ENCODE measurements around the gene ATP6AP2. TPM values are rescaled to one million over a fixed set of nuclear protein-coding genes. Genes with fewer than 3 reads are reported as not detected.
"Not testable (repeated sequence)": the region's sequence is repeated elsewhere in the genome, so short reads cannot be mapped to it uniquely, and the experiment has no call there.

Gene ATP6AP2
- total RNA-seq, 2 donors from 2014 or later: 81.9 to 114 TPM

DNA sequence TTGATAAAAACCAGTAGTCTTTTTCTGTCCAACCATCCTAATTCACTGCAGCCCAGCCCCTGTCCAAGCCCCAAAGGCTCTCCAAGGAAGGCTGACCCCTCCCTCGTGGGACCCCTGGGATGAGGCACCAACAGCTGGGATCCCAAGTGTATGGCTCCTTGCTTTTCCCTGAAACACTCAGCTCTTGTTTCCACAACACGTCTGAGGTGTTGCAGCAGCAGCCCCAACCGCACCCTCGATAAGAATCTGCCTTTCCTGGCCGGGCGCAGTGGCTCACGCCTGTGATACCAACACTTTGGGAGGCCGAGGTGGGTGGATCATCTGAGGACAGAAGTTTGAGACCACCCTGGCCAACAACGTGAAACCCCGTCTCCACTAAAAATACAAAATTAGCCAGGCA, 17.0 kb upstream of the ATP6AP2 start:
- H3K36me3 ChIP-seq: no peaks in the 10 kb centered on the region
- TF ChIP-seq, protein P1, sequence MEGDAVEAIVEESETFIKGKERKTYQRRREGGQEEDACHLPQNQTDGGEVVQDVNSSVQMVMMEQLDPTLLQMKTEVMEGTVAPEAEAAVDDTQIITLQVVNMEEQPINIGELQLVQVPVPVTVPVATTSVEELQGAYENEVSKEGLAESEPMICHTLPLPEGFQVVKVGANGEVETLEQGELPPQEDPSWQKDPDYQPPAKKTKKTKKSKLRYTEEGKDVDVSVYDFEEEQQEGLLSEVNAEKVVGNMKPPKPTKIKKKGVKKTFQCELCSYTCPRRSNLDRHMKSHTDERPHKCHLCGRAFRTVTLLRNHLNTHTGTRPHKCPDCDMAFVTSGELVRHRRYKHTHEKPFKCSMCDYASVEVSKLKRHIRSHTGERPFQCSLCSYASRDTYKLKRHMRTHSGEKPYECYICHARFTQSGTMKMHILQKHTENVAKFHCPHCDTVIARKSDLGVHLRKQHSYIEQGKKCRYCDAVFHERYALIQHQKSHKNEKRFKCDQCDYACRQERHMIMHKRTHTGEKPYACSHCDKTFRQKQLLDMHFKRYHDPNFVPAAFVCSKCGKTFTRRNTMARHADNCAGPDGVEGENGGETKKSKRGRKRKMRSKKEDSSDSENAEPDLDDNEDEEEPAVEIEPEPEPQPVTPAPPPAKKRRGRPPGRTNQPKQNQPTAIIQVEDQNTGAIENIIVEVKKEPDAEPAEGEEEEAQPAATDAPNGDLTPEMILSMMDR (IDR thresholded peaks at IDR 0.05): no peak
- H3K27ac ChIP-seq: no peak overlapping the region
- no peak overlapping the region for H3K9ac ChIP-seq (ENCODE audit: low read depth in 2 of 2, low read length in 2 of 2)
- no peaks in the 10 kb centered on the region for H3K4me1 ChIP-seq
- intact Hi-C loops (cut with DNase I): no loop called here
- no peak for DNase-seq
- H3K9me3 ChIP-seq: no peaks in the 10 kb centered on the region
- H3K4me3 ChIP-seq: no peak overlapping the region
- H3K27me3 ChIP-seq: peaks cover 11% of the 10 kb centered on the region

DNA sequence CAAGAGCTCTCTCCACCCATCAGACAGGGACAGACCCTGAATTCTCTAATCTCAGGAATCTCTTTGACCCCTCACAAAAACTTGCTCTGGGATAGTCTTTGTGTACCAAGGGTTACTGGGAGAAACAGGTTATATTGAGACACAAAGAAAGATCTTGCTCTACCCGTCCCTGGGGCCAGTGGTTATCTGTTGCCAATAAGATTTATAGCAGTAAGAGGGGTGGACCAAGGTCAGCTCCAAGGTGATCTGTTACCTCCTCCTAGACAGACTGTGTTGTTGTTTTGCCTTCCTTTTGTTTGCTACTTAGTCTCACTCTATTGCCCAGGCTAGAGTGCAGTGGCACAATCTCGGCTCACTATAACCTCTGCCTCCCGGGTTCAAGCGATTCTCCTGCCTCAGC, 16.3 kb upstream of the ATP6AP2 start:
- intact Hi-C loops (cut with DNase I): no loop called here
- Histone ChIP-seq H3K4me3 (no peak overlapping the region), H3K27me3 (peaks cover 11% of the 10 kb centered on the region), H3K9me3 (no peaks in the 10 kb centered on the region), H3K27ac (no peak overlapping the region), H3K36me3 (no peaks in the 10 kb centered on the region), H3K9ac (ENCODE audit: low read depth in 2 of 2, low read length in 2 of 2) (no peak overlapping the region), H3K4me1 (no peaks in the 10 kb centered on the region)
- TF ChIP-seq, protein P1 (IDR thresholded peaks at IDR 0.05): no peak
- no peak for DNase-seq

DNA sequence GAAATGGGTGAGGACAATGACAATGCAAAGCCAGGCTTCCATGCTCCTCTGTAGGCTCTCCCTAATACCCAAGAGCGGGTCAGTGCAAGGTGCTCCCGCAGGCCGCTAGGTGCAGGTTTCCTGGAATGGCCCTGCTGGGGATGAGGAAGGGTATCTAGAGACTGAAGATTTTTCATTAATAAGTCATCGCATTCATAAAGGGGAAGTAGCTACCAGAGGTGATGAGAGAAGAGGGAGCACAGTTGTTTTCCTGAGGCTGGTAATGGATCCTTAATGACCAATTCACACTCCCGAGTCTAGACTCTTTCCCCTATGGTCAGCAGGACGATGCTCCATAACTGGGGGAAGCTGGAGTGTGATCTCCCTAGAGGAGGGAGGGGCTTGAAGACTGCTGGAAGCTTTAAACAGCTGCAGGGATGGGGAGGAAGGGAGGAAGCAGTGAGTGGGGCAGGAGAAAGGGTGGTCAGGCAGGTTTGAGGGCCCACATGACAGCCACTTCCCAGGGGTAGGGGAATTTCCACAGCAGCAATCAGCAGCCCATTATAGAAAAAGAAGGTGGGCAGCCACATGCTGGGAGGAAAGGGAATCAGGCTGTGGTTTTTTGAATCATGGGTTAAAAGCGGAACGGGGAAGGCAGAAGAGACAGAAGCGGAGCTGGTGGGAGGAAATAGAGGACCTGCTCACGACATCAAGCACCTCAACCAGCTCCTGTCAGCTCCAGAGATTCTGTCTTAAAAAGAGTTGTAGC, 10.2 kb upstream of the ATP6AP2 start:
- H3K27me3 ChIP-seq: peaks cover 11% of the 10 kb centered on the region
- intact Hi-C loops (cut with DNase I): no loop called here
- DNase-seq: no peak

DNA sequence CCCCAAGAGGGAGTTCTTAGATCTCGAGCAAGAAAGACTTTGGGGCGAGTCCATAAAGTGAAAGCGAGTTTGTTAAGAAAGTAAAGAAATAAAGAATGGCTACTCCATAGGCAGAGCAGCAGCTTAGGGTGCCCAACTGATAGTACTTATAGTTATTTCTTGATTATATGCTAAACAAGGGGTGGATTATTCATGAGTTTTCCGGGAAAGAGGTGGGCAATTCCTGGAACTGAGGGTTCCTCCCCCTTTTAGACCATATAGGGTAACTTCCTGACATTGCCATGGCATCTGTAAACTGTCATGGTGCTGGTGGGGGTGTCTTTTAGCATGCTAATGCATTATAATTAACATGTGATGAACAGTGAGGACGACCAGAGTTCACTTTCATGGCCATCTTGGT, 9.6 kb upstream of the ATP6AP2 start:
- peaks cover 11% of the 10 kb centered on the region for H3K27me3 ChIP-seq
- DNase-seq; H3K36me3 ChIP-seq; H3K9me3 ChIP-seq; H3K27ac ChIP-seq; H3K4me1 ChIP-seq; H3K9ac ChIP-seq (ENCODE audit: low read depth in 2 of 2, low read length in 2 of 2); H3K4me3 ChIP-seq; intact Hi-C loops (cut with DNase I): not testable (repeated sequence)

More for the DNA sequence above, 10.2 kb upstream of the ATP6AP2 start:
- Histone ChIP-seq H3K4me3 (no peak overlapping the region), H3K9me3 (no peaks in the 10 kb centered on the region), H3K36me3 (no peaks in the 10 kb centered on the region), H3K27ac (no peak overlapping the region), H3K9ac (ENCODE audit: low read depth in 2 of 2, low read length in 2 of 2) (no peak overlapping the region), H3K4me1 (no peaks in the 10 kb centered on the region)
- TF ChIP-seq, protein P1 (IDR thresholded peaks at IDR 0.05): no peak

DNA sequence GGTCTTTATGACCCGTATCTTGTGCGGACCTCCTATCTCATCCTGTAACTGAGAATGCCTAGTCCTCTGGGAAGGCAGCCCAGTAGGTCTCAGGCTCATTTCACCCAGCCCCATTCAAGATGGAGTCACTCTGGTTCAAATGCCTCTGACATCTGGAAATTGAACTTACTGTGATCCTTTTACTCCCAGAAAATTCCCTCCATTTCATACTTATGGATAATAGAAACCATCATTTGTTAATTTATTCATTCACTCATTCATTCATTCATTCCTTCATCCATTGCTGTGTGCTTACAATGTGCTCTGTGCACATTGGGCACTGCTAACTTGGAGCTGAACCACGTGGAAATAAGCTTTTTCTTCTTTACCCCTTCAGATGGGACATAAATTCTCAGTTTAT, 9.2 kb upstream of the ATP6AP2 start:
- no peak overlapping the region for H3K4me3 ChIP-seq
- intact Hi-C loops (cut with DNase I): no loop called here
- TF ChIP-seq, protein P1 (IDR thresholded peaks at IDR 0.05): no peak
- H3K4me1 ChIP-seq: no peaks in the 10 kb centered on the region
- no peaks in the 10 kb centered on the region for H3K9me3 ChIP-seq
- H3K36me3 ChIP-seq: no peaks in the 10 kb centered on the region
- H3K27ac ChIP-seq: no peak overlapping the region
- H3K9ac ChIP-seq (ENCODE audit: low read depth in 2 of 2, low read length in 2 of 2): no peak overlapping the region
- DNase-seq: no peak
- peaks cover 11% of the 10 kb centered on the region for H3K27me3 ChIP-seq

DNA sequence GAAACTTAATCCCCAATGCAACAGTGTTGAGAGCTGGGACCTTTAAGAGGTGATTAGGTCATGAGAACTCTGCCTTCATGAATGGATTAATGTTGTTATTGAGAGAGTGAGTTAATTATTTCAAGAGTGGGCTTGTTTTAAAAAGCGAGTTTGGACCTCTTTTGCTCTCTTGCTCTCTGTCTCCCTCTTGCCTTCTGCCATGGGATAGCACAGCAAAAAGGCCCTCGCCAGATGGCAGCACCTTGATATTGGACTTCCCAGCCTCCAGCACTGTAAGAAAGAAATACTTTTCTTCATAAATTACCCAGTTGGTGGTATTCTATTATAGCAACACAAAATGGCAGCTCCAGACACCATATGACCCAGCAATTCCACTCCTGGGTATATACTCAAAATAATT, 7.0 kb upstream of the ATP6AP2 start:
- TF ChIP-seq, protein P1 (IDR thresholded peaks at IDR 0.05): peak; percentile 39
- no peak overlapping the region for H3K4me3 ChIP-seq
- no peak overlapping the region for H3K27ac ChIP-seq
- H3K4me1 ChIP-seq: no peaks in the 10 kb centered on the region
- no peaks in the 10 kb centered on the region for H3K9me3 ChIP-seq
- H3K27me3 ChIP-seq: peaks cover 7% of the 10 kb centered on the region
- no peak for DNase-seq
- intact Hi-C loops (cut with DNase I): no loop called here
- H3K36me3 ChIP-seq: no peaks in the 10 kb centered on the region
- no peak overlapping the region for H3K9ac ChIP-seq (ENCODE audit: low read depth in 2 of 2, low read length in 2 of 2)

DNA sequence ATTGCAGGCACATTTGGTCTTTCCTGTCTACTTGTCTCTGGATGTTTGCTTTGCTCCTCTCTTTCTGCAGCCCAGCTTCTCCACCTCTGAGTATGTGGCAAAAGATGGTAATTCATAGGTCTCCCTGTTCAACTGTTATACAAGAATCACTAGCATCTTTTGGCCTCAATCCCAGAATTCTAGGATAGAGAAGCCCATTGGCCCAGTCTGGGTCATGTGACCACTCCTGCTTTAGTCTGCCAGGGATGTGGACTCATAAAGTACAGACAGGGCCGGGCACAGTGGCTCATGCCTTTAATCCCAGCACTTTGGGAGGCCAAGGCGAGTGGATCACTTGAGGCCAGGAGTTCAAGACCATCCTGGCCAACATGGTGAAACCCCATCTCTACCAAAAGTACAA, 5.4 kb upstream of the ATP6AP2 start:
- H3K27ac ChIP-seq; intact Hi-C loops (cut with DNase I); H3K9ac ChIP-seq (ENCODE audit: low read depth in 2 of 2, low read length in 2 of 2); H3K27me3 ChIP-seq; H3K36me3 ChIP-seq; H3K4me3 ChIP-seq; H3K4me1 ChIP-seq; H3K9me3 ChIP-seq: not testable (repeated sequence)
- peak; percentile 21 for DNase-seq

All from colonic mucosa (tissue), 4 donors.